Activated CD4-positive, alpha-beta T cell treated with anti-CD3 and anti-CD28 coated beads for 1 hour (primary cell): ENCODE measurements around the gene TPM2.

ENCODE experiments used
- DNase-seq: peaks from one replicate; pipeline ENCODE4 v3.0.0-alpha.2; 2020

The TPM2 gene

DNA sequence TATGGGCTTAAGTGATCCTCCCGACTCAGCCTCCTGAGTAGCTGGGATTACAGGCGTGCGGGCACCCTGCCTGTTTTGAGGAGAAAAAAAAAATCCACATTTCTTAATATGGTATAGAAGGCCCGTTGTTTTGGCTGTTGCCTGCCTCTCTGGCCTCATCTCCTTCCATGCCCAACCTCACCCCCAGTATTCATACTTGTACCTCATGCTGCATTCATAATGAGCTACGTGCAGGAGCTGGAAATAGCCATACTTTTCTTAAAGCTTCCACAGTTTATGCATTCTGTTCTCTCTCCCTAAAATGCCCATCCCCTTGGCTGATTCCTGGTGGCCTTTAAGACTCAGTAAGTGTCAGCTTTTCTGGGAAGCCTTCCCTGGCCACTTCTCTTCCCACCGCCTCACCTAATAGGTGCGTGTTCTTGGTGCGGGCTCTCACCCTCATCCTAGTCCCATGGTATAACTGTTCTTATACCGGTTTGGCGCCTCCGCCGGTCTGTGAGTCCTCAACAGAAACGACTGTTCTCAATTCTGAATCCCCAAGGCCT is 2.1 kb upstream of the TPM2 start:
- no peak for DNase-seq

DNA sequence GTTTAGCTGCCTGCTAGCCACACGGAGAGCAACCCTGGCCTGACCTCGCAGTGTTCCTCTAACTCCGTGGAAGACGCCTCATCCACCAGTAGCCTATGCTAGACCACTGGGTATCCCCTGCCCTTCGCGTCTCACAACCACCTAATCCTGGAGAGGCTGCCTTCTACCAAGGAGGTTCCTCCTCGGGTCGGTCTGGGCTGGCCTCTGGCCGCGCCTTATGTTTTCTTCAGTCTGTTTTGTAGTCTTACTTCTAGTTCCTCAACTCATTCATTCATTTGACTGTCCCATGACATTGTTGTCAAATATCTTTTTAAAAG is 1.6 kb upstream of the TPM2 start:
- no peak for DNase-seq

DNA sequence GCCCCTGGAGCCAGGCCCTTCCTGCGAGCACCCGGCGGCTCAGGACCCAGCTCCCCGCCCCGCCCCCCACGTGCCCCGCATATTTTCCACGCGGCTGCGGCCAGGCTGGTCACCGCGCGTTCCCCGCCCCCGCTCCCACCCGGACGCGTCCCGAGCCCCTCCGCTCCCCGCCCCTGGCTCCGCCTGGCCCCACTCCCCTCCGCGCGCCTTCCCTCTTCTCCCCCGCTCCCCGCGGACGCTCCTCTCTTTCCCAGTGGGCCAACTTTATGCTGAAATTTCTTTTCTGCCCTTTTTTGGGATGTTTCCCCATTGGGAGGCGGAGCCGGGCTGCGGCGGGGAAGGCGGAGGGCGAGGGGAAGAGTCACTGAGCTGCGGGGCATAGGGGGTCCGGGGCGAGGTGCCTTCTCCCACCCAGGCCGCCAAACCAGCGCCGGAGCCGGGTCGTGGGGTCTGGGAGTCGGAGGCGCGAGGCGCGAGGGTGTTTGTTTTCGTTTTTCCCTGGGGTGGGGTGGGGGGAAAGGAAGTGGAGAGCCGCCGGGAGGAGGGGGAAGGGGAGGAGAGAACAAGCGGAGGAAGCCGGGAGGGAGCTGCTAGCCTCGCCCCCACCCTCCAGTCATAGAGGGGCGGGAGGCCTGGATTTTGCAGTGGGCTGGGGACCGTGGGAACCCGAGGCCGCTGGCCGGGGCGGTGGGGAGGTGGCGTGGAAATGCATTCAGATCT is 1.0 kb upstream of the TPM2 start:
- no peak for DNase-seq

DNA sequence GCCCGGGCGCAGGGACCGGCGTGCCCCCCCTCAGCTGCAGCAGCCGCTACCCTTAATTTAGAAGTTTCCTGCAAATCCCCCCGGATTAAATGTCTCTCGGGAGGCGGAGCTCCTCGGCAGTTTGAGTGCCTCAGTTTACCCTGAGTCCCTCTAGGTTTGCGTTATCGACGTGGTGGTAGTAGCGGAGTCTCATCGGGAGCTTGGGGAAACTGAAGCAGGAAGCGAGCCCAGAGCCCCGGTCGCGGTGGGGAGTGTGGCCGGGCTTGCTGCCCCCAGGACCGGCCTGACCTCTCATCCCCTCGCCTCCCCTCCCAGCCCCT is 529 bp upstream of the TPM2 start:
- DNase-seq = no peak

DNA sequence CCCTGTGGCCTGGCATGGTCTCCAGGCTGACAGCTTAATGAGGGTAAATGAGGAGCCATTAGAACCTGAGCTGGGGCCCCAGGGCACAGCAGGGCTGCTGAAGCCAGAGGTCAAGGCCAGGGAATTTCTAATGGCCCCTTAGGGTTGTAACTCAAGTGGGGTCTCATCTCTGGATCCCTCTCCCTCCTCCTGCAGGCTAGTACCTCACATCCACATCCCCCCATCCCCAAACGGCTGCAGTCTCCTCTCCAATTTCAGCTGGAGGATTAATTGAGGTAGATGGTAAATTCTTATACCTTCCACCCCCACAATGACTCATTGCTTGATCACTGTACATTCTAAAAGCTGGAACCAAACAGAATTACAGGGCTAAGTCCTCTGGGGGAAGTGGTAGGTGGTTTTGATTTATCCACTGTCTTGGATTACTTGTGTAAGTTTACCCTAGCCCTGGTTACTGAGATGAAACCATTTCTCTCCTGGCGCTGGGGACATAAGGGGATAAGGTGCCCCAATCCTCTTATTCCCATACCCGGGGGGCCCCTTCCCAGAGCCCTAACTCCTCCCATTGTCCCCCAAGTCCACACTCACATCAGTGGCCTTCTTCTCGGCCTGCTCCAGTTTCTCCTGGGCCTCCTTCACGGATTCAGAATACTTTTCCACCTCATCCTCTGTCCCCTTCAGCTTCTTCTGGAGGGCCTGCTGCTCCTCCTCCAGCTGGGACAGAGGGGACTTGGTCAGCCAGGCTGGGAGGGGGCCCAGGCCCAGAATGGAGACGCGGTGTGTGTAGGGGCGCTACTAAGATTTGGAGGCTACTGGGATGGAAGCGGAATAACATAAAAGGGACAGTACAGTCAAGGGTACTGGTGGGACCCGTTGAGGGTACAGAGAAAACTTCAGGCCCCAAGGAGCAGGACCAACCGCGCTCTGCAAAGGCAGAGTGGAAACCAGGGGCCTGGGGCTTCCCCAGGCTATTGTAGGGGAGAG is 875 bp downstream of the TPM2 start:
- no peak for DNase-seq

DNA sequence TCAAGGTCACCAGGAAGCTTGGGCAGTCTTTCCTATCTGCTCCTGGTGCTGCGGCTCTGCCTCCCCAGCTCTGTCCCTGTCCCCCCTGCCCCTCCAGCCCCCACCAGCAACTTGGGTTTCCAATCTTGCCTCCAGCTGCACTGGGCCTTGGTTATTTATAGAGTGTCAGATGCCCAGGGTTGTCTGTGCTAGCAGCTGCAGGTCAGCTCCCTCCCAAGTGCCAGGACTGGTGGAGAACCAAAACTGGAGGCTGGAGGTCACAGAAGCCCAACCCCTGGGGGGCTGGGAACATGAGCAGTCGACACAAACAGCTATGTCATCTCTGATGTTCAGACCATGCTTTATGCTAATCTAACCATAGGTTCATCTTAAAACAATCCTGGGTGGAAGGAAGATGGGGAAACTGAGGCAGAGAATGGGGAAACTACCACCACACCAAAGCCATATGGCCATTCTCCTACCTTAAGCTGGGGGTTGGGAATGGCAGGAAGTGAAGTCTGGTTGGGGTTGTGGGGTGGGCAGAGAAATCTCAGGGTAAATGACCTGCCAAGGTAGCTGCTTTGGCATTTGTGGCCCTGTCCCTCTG is 1.7 kb downstream of the TPM2 start:
- DNase-seq = no peak

DNA sequence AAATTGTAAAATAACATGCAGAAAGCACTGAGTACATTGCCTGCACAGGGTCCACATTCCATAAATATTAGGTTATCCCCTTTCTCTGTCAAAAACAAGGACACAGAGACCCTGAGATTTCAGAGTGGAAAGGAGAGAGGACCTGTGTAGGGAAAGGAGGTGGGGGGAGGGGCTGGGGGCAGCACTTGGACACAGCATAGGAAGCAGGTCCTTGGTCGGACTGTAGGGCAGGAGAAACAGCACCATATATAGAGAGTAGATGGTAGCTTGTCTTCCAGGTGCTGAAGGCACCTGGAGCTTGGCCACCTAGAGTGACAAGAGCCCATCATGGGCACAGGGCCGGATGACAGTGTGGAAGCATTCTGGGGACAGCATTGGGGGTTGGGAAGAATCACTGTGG is 2.4 kb downstream of the TPM2 start:
- no peak for DNase-seq

DNA sequence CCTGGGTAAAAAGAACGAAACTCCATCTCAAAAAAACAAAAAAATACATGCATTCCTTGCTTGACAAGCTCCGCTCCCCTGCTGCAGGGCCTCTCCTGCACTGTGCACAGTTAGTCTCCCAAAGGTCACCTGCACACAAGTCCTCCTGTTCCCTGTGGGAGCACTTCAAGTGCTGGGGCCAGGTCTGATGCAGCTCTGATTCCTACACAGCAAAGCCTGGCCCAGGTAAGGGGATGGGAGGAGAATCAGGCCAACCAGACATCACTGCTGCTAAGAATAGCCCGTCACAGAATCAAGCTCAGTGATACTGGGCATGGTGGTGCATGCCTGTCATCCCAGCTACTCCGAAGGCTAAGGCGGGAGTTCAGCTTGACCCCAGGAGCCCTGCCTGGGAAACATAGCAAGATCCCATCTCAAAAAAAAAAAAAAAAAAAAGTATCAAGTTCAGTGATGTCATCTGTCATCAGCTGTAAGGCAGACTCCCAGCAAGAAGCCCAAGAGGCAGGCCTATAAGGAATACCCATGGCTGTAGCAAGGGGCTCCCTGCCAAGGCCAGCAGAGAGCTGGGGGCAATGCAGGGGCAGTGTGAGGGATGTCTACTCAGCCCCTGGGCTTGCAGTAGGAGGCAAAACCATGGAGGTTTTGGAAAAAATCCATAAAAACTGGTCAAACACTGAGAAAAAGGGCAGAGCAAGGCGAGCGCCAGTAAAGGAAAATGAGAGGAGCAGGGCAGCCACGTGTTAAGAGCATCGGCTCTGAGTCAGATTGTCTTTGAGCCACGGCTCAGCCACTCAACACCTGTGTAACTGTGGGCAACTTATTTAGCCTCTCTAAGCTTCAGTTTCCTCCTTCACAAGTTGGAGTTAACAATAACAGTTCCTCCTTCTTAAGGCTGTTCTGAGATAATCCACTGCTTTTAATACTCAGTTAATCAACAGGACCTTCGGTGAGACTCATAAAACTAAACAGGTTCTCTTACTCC is 3.2 kb downstream of the TPM2 start:
- no peak for DNase-seq

DNA sequence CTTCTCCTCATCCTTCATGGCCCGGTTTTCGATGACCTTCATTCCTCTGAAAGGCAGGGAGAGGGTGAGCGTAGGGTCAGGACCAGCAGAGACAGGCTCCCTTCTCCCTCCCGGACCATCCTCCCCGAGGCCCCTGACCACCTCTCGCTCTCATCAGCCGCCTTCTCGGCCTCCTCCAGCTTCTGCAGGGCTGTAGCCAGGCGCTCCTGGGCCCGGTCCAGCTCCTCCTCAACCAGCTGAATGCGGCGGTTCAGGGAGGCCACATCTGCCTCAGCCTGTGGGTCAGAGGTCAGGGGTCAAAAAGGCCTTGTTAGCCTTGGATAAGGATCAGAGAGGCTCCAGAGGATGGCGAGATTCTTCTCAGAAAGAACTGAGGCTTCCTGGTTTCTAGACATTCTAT is 4.2 kb downstream of the TPM2 start:
- DNase-seq = no peak

DNA sequence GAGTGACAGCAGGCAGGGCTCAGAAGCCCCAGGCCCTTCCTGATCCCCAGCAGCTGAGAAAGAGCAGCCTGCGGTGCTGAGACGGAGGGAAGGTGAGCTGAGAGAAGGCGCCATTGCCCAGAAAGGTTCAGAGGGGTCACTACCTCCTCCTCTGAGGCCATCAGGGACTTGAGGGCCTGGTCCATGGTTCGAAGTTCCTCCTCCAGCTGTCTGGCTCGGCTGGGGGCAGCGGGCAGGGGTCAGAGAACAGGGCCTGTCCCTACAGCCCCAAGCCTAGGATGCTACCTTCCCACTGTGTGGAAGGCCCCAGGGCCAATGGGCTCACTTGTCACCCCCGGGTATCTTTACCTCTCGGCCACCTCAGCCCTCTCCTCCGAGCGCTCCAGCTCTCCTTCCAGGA is 4.8 kb downstream of the TPM2 start:
- DNase-seq = no peak

DNA sequence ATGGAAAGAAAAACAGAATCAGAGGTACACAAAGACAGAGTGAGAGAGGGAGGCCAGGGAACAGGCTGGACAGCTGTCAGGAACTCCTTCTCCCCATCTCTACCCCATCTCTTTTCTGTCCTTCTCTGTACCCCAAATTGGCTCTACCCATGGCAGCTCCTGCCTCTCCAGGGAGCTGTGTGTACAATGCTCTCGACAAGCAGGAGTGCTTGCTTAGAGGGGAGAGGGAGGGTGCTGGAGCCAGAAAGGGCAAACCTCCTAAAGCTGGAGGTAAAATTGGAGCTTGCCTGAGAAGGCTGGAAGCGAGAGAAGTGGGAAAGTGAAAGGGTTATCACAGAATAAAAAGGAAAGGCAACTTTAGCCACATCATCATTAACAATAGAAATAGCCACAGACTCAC is 6.4 kb downstream of the TPM2 start:
- no peak for DNase-seq

DNA sequence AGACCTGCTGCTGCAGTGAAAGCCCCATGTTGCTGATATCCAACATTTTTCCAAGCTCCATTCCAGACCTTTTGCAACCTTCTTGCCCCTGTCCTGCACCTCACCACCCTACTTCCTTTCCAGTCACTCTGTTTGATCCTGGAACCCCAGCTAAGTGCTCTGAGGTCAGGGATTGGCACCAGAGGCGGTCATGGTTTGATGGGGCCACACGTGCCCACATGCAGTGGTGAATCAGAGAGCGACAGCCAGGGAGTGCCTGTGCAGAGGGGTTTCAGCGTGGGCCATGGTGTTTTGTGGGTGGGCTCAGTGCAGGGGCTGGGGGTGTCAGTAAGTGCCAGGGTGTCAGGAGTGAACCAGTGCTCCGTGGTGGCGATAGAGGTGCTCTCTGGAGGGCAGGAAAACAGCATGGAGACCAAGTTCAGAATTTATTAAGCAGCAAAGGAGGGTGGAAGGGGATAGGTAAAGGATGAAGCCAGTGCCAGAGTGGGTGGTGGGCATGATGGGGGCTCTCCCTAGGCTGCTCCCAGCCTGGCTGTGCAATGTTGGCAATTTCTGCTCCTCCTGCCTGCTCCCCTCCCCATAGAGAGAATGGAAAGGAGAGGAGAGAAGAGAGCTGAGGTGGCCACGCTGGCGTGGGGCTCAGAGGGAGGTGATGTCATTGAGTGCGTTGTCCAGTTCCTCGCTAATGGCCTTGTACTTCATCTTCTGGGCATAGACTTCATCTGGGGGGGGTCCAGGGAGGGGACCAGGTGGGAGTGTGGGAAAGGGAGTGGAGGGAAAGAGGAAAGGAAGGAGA is 7.0 kb downstream of the TPM2 start:
- no peak for DNase-seq

DNA sequence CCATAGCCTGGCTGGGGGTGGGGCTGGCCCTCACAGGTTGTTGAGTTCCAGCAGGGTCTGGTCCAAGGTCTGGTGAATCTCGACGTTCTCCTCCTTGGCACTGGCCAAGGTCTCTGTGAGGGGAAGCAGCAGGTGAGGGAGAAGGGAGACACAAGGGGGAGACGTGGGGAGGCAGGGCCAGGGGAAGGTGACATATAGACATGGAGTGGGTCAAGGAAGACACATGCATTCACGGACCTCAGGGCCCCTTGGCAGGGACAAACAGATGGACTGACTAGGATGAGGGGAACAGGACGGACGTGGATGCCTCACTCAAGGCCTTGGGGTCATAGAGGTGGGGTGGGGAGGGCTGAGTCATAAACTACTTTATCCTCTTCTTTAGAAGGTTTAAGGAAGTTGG is 7.7 kb downstream of the TPM2 start:
- no peak for DNase-seq

DNA sequence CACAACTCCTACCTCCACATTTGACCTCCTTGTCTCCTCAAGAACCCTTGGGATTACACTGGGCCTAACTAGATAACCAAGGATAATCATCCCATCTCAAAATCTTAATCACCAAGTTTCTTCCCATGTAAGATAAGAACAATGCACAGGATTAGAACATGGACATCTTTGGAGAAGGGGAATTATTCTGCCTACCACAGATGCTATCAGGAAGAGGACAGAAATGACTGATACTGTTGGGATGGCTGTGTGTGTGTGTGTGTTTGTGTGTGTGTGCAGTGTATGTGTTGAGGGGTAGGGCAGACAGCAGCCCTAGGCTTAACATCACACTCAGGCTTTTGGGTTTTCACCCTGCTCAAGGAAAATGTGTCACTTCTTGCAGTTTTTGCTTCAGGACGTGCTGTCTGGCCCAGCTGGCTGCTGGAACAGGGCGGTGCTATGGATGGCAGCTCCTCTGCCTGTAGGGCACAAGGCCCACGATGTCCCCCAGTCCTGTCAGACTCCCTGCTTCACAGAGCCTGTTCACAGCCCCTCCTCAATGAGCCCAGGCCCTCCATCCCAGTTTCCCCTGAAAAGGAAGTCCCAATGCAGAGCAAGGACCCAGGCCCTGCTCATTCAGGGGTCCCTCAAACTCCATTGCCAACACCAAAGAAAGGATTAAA is 8.3 kb downstream of the TPM2 start:
- no peak for DNase-seq

DNA sequence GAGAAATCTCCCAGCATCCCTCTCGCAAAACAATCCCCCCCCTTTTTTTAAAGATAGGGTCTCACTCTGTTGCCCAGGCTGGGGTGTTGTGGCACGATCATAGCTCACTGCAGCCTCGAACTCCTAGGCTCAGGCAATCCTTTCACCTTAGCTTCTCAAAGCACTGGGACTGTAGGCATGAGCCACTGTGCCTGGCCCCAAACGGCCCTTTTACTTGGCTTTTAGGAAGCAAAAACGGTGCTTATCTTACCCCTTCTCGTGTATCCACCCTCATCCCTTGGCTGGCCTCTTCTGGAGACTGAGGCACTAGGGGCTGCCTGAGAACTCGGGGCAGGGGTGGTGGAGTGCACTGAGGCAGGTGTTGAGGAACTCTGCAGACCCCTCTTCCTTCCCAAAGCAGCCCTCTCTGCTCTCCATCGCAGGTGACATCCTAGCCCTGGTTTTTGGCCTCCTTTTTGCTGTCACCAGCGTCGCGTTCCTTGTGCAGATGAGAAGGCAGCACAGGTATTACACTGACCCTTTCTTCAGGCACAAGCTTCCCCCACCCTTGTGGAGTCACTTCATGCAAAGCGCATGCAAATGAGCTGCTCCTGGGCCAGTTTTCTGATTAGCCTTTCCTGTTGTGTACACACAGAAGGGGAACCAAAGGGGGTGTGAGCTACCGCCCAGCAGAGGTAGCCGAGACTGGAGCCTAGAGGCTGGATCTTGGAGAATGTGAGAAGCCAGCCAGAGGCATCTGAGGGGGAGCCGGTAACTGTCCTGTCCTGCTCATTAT is 9.2 kb downstream of the TPM2 start:
- no peak for DNase-seq

DNA sequence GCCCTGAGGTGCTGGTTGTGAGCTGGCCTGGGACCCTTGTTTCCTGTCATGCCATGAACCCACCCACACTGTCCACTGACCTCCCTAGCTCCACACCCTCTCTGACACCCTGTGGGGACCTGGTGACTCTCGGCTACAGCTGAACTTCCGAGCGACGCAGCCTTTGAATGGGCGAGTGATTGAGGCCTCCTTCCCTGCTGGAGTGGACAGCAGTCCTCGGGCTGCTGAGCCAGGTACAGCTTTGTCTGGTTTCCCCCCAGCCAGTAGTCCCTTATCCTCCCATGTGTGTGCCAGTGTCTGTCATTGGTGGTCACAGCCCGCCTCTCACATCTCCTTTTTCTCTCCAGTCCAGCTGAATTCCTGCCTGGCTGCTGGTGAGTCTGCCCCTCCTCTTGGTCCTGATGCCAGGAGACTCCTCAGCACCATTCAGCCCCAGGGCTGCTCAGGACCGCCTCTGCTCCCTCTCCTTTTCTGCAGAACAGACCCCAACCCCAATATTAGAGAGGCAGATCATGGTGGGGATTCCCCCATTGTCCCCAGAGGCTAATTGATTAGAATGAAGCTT is 9.9 kb downstream of the TPM2 start:
- no peak for DNase-seq

DNA sequence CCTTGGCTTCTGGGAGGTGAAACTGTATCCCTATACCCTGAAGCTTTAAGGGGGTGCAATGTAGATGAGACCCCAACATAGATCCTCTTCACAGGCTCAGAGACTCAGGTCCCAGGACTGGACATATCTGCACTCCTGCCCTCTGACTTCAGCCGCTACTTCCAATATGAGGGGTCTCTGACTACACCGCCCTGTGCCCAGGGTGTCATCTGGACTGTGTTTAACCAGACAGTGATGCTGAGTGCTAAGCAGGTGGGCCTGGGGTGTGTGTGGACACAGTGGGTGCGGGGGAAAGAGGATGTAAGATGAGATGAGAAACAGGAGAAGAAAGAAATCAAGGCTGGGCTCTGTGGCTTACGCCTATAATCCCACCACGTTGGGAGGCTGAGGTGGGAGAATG is 10.6 kb downstream of the TPM2 start:
- DNase-seq = no peak

DNA sequence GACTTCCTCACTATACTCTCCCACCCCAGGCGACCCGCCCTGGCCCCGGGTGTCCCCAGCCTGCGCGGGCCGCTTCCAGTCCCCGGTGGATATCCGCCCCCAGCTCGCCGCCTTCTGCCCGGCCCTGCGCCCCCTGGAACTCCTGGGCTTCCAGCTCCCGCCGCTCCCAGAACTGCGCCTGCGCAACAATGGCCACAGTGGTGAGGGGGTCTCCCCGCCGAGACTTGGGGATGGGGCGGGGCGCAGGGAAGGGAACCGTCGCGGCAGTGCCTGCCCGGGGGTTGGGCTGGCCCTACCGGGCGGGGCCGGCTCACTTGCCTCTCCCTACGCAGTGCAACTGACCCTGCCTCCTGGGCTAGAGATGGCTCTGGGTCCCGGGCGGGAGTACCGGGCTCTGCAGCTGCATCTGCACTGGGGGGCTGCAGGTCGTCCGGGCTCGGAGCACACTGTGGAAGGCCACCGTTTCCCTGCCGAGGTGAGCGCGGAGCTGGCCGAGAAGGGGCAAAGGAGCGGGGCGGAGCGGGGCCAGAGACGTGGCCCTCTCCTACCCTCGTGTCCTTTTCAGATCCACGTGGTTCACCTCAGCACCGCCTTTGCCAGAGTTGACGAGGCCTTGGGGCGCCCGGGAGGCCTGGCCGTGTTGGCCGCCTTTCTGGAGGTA is 13.9 kb downstream of the TPM2 start:
- no peak for DNase-seq

DNA sequence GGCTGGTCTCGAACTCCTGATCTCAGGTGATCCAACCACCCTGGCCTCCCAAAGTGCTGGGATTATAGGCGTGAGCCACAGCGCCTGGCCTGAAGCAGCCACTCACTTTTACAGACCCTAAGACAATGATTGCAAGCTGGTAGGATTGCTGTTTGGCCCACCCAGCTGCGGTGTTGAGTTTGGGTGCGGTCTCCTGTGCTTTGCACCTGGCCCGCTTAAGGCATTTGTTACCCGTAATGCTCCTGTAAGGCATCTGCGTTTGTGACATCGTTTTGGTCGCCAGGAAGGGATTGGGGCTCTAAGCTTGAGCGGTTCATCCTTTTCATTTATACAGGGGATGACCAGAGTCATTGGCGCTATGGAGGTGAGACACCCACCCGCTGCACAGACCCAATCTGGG is 14.5 kb downstream of the TPM2 start:
- DNase-seq = no peak

DNA sequence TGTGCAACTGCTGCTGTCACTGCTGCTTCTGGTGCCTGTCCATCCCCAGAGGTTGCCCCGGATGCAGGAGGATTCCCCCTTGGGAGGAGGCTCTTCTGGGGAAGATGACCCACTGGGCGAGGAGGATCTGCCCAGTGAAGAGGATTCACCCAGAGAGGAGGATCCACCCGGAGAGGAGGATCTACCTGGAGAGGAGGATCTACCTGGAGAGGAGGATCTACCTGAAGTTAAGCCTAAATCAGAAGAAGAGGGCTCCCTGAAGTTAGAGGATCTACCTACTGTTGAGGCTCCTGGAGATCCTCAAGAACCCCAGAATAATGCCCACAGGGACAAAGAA is 15.7 kb downstream of the TPM2 start:
- no peak for DNase-seq
